ENCODE measurements around the gene HAUS7.

Gene HAUS7

DNA sequence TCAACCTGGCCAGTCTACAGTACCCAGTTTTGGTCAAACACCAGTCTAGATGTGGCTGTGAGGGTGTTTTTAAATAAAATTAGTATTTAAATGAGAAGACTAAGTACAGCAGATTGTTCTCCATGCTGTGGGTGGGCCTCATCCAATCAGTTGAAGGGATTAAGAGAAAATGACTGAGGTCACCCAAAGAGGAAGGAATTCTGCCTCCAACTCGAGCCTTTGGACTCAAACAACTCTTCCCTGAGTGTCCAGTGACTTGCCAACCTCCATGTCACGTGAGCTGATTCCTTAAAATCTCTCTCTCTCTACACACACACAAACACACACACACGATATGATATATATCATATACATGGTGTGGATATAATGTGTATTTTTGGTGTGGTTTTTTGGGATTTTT is 34.5 kb downstream of the HAUS7 start:
- TF ChIP-seq ZFX (IDR thresholded peaks at IDR 0.05): no peak
- H3K27ac ChIP-seq: no peak overlapping the region

DNA sequence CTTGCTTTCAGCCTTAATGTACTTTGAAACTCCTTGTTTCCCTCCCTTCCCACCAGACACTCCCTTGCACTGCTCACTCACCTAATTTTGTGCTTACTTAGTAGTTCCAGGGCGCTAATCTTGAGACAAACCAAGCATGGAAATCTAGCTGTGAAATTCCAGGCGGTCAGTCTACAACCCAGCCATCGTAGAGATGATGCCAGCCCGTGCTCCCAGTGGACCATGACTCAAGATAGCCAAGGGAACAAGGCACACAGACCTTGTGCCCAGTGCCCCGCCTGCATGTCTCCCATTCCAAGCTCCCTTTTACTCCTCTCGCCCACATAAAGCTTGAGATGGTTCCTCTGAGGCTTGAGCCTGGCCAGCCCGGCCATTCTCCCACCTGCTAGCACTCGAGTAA is 35.6 kb downstream of the HAUS7 start:
- TF ChIP-seq ZFX (IDR thresholded peaks at IDR 0.05): no peak
- TF ChIP-seq CTCF (conservative IDR thresholded peaks at IDR 0.05): no peak
- H3K27ac ChIP-seq: no peak overlapping the region

GRCh38 chrX:153433781-153434285 is 36.5 kb downstream of the HAUS7 start:
- TF ChIP-seq ZFX (IDR thresholded peaks at IDR 0.05) (no peak), CTCF (conservative IDR thresholded peaks at IDR 0.05) (no peak)
- H3K27ac ChIP-seq: no peak overlapping the region

GRCh38 chrX:153433161-153433680 is 37.2 kb downstream of the HAUS7 start:
- TF ChIP-seq CTCF (conservative IDR thresholded peaks at IDR 0.05) (no peak), ZFX (IDR thresholded peaks at IDR 0.05) (no peak)
- no peak overlapping the region for H3K27ac ChIP-seq

DNA sequence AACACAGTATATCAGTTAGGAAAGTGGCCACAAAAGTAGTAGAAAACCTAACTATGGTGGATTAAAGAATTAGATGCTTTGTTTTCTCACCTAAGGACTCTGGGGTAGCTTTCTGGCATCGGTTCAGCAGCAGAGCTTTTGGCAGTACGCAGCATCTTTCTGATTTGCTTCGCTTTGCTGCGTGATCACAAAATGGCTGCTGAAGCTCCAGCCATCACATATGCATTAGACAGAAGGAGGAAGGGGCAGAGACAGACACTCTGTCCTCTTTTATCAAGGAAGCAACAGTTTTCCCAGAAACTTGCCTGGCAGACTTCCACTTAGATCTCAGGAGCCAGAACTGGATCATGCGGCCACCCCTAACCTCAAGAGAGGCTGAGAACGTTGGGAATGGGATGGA is 39.6 kb downstream of the HAUS7 start:
- H3K27ac ChIP-seq: no peak overlapping the region
- TF ChIP-seq CTCF (conservative IDR thresholded peaks at IDR 0.05): no peak
- TF ChIP-seq ZFX (IDR thresholded peaks at IDR 0.05): no peak

- no peak for TF ChIP-seq CTCF (conservative IDR thresholded peaks at IDR 0.05)
- TF ChIP-seq ZFX (IDR thresholded peaks at IDR 0.05): no peak
- H3K27ac ChIP-seq: no peak overlapping the region
These were observed 44.2 kb downstream of the HAUS7 start for GRCh38 chrX:153426204-153426603.

GRCh38 chrX:153423652-153424051 is 46.7 kb downstream of the HAUS7 start:
- no peak overlapping the region for H3K27ac ChIP-seq
- TF ChIP-seq ZFX (IDR thresholded peaks at IDR 0.05): no peak
- TF ChIP-seq CTCF (conservative IDR thresholded peaks at IDR 0.05): no peak

GRCh38 chrX:153421856-153422255 is 48.5 kb downstream of the HAUS7 start:
- no peak overlapping the region for H3K27ac ChIP-seq
- TF ChIP-seq CTCF (conservative IDR thresholded peaks at IDR 0.05) (no peak), ZFX (IDR thresholded peaks at IDR 0.05) (no peak)

All from C4-2B (cell line).